GM21737 (cell line): ENCODE measurements around the gene PAFAH1B1.

ENCODE experiments used
- ATAC-seq: cut with Tn5 transposase; IDR thresholded peaks from one replicate; pipeline ENCODE4 v1.9.1; 2021; ENCODE audit warnings: mild to moderate bottlenecking, moderate library complexity; ENCODE audit not compliant: unreplicated experiment

Gene PAFAH1B1

GRCh38 chr17:2701161-2701995, 107.9 kb downstream of the PAFAH1B1 start:
- no peak for ATAC-seq

- ATAC-seq = no peak
Observed at GRCh38 chr17:2701996-2702741, 108.7 kb downstream of the PAFAH1B1 start.

- no peak for ATAC-seq
Observed at GRCh38 chr17:2703181-2703580, 109.7 kb downstream of the PAFAH1B1 start.

- ATAC-seq = no peak
Observed at GRCh38 chr17:2703606-2704005, 110.2 kb downstream of the PAFAH1B1 start.

GRCh38 chr17:2704031-2704889, 110.8 kb downstream of the PAFAH1B1 start:
- ATAC-seq = no peak

GRCh38 chr17:2704890-2705248, 111.4 kb downstream of the PAFAH1B1 start:
- ATAC-seq = no peak

GRCh38 chr17:2705263-2705662, 111.8 kb downstream of the PAFAH1B1 start:
- ATAC-seq = no peak

- ATAC-seq = no peak
Observed at GRCh38 chr17:2705888-2706795, 112.7 kb downstream of the PAFAH1B1 start.

- ATAC-seq = no peak
Observed at GRCh38 chr17:2706911-2707510, 113.6 kb downstream of the PAFAH1B1 start.

GRCh38 chr17:2707721-2708584, 114.5 kb downstream of the PAFAH1B1 start:
- no peak for ATAC-seq

GRCh38 chr17:2708585-2709182, 115.2 kb downstream of the PAFAH1B1 start:
- no peak for ATAC-seq

GRCh38 chr17:2709183-2709661, 115.8 kb downstream of the PAFAH1B1 start:
- no peak for ATAC-seq

- ATAC-seq = no peak
Observed at GRCh38 chr17:2710071-2710802, 116.8 kb downstream of the PAFAH1B1 start.

- ATAC-seq = peak; percentile 13
Observed at GRCh38 chr17:2710803-2711607, 117.6 kb downstream of the PAFAH1B1 start.

GRCh38 chr17:2711608-2712299, 118.3 kb downstream of the PAFAH1B1 start, which contains the start of gene CLUH:
TSS of gene CLUH (minus strand) at chr17:2711764. CDS start at chr17:2711661, 103 bp downstream.
- peak; percentile 69 for ATAC-seq
